ENCODE results near the gene GALNT15.

Gene GALNT15

DNA sequence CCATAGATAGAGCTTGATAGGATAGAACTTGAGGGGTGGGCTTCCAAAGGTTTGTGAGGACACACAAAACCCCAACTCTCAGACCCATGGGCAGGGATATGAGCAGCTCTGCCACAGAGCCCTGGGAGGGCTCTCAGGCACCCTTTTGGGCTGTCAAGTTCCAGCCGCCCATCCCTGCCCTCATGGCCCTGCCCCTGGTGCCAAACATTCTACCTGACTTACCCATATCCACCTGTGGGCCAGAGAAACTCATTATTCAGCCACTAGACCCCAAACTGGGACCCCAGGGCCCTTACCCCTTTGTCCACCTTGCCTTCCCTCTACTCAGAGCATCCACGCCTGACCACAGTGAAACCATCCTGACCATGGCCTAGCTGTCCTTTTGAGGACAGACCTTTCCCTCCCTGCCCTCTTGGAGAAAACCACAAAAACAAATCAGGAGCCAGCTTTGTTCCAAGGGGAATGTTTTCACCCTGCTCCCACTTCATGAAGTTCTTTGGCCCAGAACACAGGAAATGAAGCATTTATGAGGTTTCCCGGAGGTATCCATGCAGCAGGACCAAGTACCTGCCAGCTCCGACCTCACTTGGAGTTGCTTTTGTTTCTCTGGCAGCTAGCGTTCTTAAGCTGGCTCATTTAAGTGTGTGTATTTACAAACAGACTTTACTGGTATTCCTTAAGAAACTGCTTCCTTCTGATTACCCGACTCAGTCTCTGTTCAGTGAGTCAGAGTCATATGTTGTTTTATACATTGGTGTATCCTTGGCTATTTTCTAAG is 34.2 kb upstream of the GALNT15 start:
- TF ChIP-seq, protein P1, sequence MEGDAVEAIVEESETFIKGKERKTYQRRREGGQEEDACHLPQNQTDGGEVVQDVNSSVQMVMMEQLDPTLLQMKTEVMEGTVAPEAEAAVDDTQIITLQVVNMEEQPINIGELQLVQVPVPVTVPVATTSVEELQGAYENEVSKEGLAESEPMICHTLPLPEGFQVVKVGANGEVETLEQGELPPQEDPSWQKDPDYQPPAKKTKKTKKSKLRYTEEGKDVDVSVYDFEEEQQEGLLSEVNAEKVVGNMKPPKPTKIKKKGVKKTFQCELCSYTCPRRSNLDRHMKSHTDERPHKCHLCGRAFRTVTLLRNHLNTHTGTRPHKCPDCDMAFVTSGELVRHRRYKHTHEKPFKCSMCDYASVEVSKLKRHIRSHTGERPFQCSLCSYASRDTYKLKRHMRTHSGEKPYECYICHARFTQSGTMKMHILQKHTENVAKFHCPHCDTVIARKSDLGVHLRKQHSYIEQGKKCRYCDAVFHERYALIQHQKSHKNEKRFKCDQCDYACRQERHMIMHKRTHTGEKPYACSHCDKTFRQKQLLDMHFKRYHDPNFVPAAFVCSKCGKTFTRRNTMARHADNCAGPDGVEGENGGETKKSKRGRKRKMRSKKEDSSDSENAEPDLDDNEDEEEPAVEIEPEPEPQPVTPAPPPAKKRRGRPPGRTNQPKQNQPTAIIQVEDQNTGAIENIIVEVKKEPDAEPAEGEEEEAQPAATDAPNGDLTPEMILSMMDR (IDR thresholded peaks at IDR 0.05), result no peak
- Histone ChIP-seq H3K27ac (no peak overlapping the region), H3K9me3 (no peaks in the 10 kb centered on the region), H3K4me1 (ENCODE audit: control insufficient read depth in 1 of 2, insufficient read depth in 1 of 2, low read depth in 1 of 2, low read length in 1 of 2) (no peaks in the 10 kb centered on the region), H3K36me3 (no peaks in the 10 kb centered on the region), H3K27me3 (no peaks in the 10 kb centered on the region), H3K4me3 (ENCODE audit: low read depth in 1 of 2, low read length in 1 of 2) (no peak overlapping the region)

DNA sequence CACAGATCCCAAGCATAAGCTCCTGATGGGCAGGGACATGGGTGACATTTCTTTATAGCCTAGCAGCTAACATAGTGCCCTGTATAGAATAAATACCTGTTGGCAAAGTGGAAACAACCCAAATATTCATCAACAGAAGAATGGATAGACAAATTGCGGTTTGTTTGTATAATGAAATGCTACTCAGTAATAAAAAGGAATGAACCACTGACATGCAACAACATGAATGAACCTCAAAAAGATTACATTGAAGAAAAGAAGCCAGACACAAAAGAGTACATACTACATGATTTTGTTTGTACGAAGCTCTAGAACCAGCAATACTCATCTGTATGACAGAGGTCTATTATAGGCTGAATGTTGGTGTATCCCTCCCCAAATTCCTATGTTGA is 33.6 kb upstream of the GALNT15 start:
- no peaks in the 10 kb centered on the region for H3K36me3 ChIP-seq
- no peak overlapping the region for H3K4me3 ChIP-seq (ENCODE audit: low read depth in 1 of 2, low read length in 1 of 2)
- no peaks in the 10 kb centered on the region for H3K4me1 ChIP-seq (ENCODE audit: control insufficient read depth in 1 of 2, insufficient read depth in 1 of 2, low read depth in 1 of 2, low read length in 1 of 2)
- no peak overlapping the region for H3K27ac ChIP-seq
- TF ChIP-seq, protein P1 (IDR thresholded peaks at IDR 0.05), result no peak
- no peaks in the 10 kb centered on the region for H3K9me3 ChIP-seq
- H3K27me3 ChIP-seq, result no peaks in the 10 kb centered on the region

DNA sequence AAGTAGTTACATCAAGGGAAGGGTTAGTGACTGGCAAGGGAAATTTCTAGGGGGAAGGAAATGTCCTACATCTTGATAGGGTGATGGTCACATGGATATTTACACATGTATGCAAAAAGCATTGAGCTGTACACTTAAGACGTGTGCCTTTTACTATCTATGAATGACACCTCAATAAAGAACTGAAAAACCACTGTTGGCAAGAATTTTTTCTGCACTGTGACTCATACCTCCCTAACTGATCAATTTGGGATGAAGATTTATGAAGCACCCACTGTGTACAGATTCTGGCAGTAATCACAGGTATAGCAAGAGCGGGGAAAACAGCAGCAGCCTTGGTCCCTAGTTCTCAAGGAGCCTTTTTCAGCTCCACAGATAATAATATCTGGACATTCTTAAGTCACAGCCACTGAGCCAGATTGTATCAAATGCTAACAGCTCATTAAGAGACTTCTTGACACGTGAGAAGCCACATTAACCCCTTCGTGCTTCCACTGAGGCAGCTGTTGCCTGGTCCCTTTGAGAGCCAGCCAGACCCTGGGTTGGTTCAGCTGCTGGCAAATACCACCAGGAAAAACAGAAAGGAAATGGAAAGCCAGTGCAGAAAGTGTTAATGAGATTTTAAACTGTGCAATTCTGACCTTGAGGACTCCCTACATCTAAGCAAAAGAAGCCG is 32.0 kb upstream of the GALNT15 start:
- H3K27me3 ChIP-seq, result no peaks in the 10 kb centered on the region
- no peaks in the 10 kb centered on the region for H3K4me1 ChIP-seq (ENCODE audit: control insufficient read depth in 1 of 2, insufficient read depth in 1 of 2, low read depth in 1 of 2, low read length in 1 of 2)

DNA sequence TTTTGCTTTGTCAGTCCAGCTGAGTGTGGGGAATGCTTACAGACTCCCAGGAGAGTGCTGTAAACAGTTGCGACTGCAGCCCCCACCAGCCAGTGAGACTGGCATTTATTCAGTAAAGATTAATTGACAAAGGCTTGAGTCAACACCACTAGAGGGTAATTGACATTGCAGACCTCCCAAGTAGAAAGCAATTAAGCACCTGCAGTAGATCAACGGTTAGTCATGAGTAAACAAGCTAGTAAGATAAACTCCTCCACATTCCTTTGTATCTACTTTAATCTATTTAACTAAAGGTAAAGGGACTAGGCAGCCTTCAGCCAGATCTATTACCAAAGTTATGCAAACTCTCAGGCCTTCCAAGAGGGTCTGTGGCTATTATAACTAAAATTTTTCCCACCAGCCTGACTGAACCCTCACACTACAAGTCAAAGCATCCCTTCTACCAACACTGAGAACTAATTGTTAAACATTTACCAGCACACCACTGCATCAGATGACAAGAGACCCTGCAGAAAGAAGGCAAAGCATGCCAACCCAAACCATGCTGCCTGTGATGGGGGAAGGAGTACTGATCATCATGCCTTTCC is 30.5 kb upstream of the GALNT15 start:
- TF ChIP-seq, protein P1 (IDR thresholded peaks at IDR 0.05), result no peak
- Histone ChIP-seq H3K27me3 (no peaks in the 10 kb centered on the region), H3K9me3 (no peaks in the 10 kb centered on the region), H3K4me1 (ENCODE audit: control insufficient read depth in 1 of 2, insufficient read depth in 1 of 2, low read depth in 1 of 2, low read length in 1 of 2) (no peaks in the 10 kb centered on the region), H3K4me3 (ENCODE audit: low read depth in 1 of 2, low read length in 1 of 2) (no peak overlapping the region), H3K27ac (no peak overlapping the region), H3K36me3 (no peaks in the 10 kb centered on the region)

More for the DNA sequence above, 32.0 kb upstream of the GALNT15 start:
- no peak overlapping the region for H3K27ac ChIP-seq
- no peaks in the 10 kb centered on the region for H3K36me3 ChIP-seq
- H3K4me3 ChIP-seq (ENCODE audit: low read depth in 1 of 2, low read length in 1 of 2), result no peak overlapping the region
- TF ChIP-seq, protein P1 (IDR thresholded peaks at IDR 0.05), result no peak
- H3K9me3 ChIP-seq, result no peaks in the 10 kb centered on the region

DNA sequence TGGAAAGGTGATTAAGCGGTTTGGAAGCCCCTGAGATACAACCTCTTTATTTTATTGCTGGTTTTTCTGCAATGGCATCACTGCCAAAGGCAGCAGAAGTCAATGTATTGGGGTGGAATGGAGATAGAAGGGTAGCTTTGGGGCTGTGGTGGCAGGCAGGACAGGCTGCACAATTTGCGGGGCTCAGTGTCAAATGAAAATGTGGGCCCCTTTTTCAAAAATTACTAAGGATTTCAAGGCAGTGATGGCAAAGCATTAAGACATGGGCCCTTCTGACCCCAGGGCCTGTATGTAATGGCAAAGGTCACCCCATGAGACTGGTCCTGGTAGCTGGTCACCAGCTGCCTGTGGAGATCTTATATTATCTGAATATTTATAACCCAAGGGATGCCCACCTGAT is 29.3 kb upstream of the GALNT15 start:
- H3K4me3 ChIP-seq (ENCODE audit: low read depth in 1 of 2, low read length in 1 of 2), result no peak overlapping the region
- H3K36me3 ChIP-seq, result no peaks in the 10 kb centered on the region
- no peaks in the 10 kb centered on the region for H3K4me1 ChIP-seq (ENCODE audit: control insufficient read depth in 1 of 2, insufficient read depth in 1 of 2, low read depth in 1 of 2, low read length in 1 of 2)
- H3K27me3 ChIP-seq, result no peaks in the 10 kb centered on the region
- TF ChIP-seq, protein P1 (IDR thresholded peaks at IDR 0.05), result no peak
- H3K9me3 ChIP-seq, result no peaks in the 10 kb centered on the region
- no peak overlapping the region for H3K27ac ChIP-seq
